HG02870 (cell line): ENCODE measurements around the gene GRID2.

Experiments
- ATAC-seq: cut with Tn5 transposase; IDR thresholded peaks from one replicate; pipeline ENCODE4 v1.9.1; 2021; ENCODE audit warnings: mild to moderate bottlenecking, moderate library complexity; ENCODE audit not compliant: unreplicated experiment

The GRID2 gene

DNA sequence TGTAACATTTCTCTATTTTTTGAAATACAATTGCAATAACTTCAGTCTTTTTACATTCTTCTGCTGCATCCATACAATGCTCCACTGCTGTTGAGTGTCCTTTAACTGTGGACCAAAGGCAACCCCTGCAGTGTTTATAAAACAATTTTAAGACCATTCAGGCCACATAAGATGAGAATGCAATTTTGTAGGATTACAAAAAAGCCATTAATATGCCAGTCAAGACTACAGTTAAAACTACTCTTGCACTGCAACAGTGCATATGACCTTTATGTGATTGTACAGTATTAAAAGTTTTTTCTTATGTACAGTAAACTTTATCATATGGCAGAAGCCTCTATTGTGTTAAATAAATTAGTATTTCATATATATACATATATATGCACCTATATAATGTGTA, 1469.1 kb downstream of the GRID2 start:
- no peak for ATAC-seq

DNA sequence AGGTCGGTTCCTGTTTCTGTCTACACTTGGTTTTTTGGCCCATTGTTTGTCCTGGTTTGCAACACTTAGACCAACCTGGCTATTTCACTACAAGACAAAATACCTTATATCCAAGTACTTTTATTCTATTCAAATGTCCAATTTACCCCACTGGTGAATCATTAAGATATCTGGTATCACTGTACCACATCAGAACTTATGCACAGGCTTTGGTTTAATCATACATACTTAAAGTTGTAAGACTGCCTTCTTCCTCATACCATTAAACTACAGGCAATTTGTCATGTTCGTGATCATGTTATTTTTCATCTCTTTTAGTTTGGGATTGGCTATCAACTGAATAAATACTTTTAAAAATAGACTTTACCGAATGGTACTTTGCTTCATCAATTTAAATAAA, 1471.8 kb downstream of the GRID2 start:
- no peak for ATAC-seq

DNA sequence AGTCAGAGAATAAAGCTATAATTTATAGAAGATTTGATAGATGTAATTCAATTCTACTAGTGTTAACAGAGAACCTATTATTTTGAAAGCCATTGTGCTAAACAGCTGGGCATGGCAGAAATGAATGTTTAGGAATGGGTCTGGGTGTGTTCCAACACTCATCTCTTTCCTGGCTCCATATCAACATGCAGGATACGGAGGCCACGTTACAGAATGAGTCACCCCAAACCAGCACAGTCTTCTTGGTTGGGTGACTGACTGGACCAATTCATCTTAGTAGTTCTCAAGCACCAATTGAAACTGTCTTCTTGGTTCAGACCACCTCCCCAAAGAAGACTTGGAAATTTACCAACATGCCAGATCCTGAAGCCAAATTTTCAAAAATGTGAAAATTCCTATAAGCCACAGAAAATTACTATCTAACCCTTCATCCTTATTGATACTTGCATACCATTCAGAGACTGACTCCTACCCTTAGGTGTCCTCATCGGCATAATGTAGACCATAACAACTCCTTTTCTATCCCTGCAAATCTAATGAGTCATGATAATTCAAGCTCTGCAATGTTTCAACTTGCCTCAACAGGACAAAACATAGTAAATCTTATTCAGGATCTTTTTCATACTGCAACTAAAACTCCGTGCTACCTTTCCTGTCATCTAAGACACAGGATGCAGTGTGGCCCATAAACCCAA, 1472.8 kb downstream of the GRID2 start:
- no peak for ATAC-seq

DNA sequence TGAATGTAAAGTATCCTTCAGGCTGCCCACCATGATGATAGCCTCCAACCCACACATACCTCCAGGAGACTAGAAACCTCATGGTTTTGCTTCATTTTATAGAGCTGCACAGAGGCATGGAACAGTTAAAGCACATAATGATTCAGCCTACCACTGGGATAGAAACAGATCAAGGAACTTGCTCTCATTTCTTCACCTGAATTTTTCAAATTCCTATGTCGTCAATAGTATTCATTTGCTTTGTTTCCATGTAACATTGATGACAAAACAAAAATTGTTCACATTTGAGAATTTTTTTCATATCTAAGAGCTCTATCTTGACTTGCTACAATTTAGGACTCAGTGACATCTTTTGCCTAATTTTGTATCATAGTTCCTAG, 1473.3 kb downstream of the GRID2 start:
- ATAC-seq, result no peak

DNA sequence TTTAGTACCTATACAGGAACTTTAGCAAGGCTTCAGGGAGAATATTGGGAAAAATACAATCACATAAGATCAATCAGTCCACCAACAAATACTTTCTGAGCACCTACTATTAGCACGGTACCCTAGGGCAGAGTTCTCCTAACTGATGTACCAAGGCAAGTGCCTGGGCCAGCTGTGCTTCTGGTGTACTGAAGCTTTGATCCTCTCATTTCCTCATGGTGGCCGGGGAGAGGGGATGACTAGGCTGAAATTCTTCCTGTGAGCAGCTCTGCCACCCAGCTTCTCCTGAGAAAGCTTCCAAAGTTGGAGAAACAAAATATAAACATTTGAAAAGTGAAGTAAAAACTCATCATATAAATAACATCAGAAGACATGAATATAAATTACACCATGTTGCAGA, 1475.5 kb downstream of the GRID2 start:
- no peak for ATAC-seq

DNA sequence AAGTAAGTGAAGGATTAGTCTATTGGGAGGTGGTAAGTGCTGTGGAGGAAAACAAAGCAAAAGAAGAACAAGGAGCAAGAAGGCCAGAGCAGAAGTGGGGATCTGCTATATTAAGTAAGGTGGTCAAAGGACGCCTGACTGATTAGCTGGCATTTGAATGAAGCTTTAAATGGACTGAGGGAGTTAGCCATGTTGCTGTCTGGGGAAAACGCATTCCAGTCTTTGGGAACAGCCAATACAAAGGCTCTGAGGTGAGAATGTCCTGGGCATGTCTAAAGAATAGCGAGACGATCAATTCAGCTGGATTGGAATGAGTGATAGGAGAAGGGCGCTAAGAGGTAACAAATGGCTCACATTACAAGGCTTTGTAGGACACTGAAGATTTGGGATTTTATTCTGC, 1476.3 kb downstream of the GRID2 start:
- no peak for ATAC-seq

DNA sequence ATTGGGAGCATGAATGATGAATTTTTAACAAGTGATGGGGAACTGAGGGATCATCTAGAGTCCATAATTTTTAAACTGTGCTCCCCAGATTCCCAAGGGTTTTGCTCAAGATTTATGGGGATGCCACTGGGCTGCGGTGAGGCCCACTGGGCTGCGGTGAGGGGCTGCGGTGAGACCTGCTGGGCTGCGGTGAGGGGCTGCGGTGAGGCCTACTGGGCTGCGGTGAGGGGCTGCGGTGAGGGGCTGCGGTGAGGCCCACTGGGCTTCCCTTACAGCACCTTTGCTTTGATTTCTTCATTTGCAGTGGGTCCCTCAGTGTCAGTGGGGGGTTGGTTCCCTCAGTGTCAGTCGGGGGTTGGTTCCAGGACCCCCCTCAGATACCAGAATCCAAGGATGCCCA, 1477.4 kb downstream of the GRID2 start:
- no peak for ATAC-seq

DNA sequence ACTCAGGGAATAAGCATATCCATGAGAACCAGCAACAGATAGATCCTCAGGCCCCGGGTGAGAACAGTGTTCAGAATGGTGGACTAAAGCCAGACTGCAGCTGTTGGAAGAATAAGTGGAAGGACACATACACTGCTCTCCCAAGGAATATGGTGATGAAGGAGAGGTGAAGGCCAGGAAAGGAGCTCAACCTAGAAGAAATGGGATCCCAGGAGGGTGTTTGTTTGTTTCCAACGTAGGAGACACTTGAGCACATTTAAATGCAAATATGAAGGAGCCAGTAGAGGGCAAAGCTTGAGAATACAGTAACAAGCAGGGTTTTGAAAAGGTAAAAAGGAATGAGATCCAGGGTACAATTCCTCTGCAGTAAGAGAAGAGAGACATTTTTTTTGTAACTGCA, 1482.4 kb downstream of the GRID2 start:
- ATAC-seq, result no peak

DNA sequence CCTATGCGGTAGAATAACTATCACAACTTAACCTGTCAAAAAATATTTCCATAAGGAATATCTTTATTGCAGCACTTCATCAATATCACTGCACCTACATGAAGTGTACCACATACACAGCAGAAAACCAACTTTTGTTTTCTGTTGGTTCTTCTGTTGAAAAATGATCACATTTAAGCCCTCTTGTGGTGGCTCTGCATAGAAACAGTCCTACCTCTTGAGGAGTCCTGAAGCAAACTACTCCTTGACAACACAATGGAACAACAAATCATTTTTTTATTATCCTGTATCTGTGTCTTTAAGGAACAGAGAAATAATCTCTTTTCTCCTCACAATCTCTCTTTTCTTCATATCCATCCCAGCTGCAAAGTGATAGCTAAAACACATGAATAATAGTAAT, 1484.9 kb downstream of the GRID2 start:
- no peak for ATAC-seq

DNA sequence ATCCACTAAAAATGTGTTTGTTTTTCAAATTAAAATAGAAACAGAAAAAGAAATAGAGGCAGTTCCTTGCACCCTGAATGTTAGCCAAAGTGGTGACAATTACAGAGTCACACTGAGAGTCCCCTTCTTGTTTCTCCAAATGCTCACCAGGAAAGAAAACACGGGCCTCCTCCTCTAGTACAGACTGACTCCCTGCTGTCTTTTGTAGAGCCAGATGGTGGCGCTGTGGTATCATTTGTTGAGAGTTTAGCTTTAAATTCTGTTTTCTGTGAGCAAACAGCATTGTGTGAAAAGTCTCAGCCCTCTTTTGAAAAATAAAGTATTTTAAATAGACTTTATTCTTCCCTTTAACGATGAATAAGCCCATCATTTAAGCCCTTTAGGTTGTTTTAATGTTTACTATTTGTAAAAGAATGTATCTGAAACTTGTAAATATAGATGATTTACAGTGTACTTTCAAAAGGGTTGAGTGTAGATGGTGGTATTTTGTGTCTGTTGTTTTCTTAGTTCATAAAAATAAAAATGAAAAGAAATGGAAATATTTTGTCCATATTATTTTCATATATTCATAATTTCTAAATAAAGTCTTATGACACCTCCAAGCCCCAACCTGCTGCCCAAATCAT, 1487.9 kb downstream of the GRID2 start:
- ATAC-seq, result peak; percentile 83

DNA sequence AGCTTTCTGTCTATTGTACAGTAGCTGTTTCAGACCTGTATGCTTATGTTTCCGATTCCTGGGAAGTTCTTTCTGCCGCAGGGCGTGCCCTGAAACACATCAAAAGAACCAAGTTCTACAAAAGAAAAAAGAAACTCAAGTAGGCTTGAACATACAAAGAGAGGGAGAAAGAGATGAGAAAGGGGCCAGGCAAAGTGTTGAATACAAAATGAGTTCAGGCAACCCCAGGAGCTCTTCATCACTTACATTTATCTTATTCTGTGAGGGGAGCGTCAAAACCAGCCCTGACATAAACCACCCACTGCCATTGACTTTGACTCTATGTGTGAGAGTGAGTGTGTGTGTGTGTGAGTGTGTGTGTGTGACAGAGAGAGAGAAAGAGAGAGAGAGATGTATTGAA, 1498.3 kb downstream of the GRID2 start:
- no peak for ATAC-seq

DNA sequence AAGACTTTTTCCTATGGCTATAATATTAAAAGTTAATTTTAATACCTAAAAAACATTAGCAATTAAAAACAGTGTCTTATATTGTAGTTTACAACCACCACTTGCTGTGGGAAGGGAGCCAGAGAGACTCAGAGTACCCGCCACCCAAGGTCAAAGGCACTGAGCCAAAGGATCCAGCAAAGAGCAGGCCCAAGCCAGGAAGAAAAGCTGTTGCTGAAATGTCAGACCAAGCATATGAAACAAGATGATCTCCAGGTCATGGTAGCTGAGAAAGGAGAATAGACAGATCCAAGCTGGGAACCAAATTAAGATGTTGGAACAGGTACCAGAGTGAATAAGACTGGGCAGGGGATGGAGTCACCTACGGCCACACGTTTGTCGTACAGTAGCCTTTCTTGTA, 1506.0 kb downstream of the GRID2 start:
- ATAC-seq, result no peak

DNA sequence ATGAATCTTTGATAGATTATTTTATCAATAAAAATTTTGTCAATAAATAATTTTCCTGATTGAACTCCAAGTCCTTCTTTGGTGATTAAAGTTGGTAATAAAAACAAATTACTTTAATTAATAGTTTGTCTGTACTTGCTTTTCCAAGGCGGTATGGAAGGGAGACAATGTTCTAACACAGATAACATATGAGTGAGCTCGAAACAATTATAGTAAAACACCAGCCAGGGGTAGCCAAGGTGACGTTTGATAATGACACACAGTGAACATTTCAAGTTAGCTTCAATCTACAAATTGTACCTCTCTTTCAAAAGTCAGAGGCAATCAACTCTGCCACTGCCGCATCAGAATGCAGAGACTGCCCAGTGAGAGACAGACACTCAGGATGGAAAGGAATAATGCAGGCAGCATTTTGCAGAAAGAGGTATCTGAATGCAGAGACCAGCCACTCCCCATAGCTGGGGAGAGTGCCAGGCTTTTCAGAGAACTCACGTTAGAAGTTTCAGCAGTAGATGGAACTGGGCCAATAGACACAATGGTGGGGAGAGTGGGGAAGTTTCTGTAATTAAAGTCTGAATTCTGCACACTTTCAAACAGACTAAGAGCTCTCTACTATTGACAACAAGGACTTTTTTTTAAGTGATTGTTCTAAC, 1506.7 kb downstream of the GRID2 start:
- ATAC-seq, result no peak

DNA sequence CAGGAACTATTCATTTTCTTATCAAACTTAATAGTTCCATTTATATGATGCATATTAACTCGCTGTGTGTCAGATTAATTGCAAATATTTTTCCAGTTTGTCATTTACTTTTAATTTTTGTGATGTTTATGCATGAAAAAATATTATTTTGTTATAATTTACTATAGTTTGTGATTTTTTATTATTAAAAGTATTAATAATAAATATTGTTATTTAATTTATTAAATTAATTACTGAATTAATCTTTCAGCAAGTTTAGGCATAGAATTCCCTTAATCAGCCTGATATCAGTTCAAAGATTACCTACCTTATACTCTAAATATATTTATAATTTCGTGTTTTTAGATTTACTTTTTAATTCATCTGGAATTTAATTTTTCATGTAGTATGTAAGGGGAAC, 1509.3 kb downstream of the GRID2 start:
- ATAC-seq, result no peak

DNA sequence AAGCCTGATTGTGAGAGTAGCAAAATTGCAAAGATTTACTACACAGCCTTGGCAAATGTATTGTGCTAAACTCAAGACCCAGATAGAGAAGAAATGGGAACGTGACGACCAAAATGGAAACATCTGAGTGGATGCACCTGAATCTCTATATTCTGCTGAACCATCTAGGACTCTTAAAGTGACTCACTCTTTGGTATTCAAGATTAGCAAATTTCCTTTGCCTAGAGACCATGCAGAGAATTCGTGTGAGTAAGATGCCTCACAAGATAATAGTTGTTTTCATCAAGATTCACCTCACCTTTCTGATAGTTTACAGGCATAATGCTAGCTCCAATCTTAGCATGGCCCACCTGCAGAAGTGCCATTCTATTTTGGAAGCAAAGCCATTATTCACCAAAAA, 1510.4 kb downstream of the GRID2 start:
- ATAC-seq, result no peak

DNA sequence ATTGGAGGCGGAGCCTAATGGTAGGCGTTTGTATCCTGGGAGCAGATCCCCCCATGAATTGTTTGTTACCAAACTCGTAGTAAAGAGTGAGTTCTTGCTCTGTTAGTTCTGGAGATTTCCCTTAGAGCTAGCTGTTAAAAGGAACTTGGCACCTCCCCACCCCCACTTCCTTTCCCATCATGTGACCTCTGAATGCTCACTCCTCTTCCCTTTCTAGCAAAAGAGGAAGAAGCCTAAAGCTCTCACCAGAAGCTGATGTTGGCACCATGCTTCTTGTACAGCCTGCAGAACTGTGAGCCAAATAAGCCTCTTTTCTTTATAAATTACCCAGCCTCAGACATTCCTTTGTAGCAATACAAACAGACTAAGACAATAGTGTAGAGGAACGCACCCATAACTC, 1511.0 kb downstream of the GRID2 start:
- ATAC-seq, result no peak
